GM12878 (cell line): ENCODE measurements around the gene FANCC. TPM values are rescaled to one million over a fixed set of nuclear protein-coding genes. Genes with fewer than 3 reads are reported as not detected.

Source experiments
- ATAC-seq: fragments of 200-7000 bp; cut with Tn5 transposase; 3 replicates; pipeline ENCODE4 v1.9.1; 2020; ENCODE audit warnings: mild to moderate bottlenecking, moderate library complexity
- BruUV-seq: library from RNA; stranded (reverse); fragments of 400-500 nt; replicated peaks from 2 replicates; lab custom pipeline; 2021; lab: Mats Ljungman, UMichigan
- CTCF ChIA-PET: fragments of 300-600 bp; sonication (Branson Sonifier 250); formaldehyde crosslinking; extraction: SDS; loops from one replicate; lab custom pipeline; 2021; ENCODE audit warnings: inconsistent platforms; lab: Yijun Ruan, JAX
- POLR2A ChIA-PET: fragments of 350-600 bp; formaldehyde crosslinking; extraction: SDS; loops from one replicate; lab custom pipeline; 2021; ENCODE audit warnings: inconsistent platforms; lab: Charles Lee
- RAD21 ChIA-PET: fragments of 300-600 bp; sonication (Branson Sonifier 250); formaldehyde crosslinking; loops from one replicate; lab custom pipeline; 2023; ENCODE audit warnings: antibody characterized with exemption; ENCODE audit not compliant: unreplicated experiment; lab: Charles Lee
- SMC1A ChIA-PET: fragments of 300-600 bp; sonication (Branson Sonifier 250); formaldehyde crosslinking; loops from one replicate; lab custom pipeline; 2023; ENCODE audit not compliant: unreplicated experiment, uncharacterized antibody; lab: Charles Lee
- DNase-seq: peaks from one replicate; pipeline ENCODE4 v3.0.0-alpha.2; 2011; ENCODE audit warnings: low read depth, low spot score
- FAIRE-seq: peaks from 3 replicates; lab custom pipeline; 2011; peaks lifted over from hg19 to GRCh38; lab: Jason Lieb, UNC
- H2AFZ ChIP-seq: 2 replicates; pipeline ENCODE4 v1.6.0; 2011; ENCODE audit warnings: low read depth, low read length, control low read depth; ENCODE audit not compliant: control insufficient read depth
- H3K27ac ChIP-seq: 2 replicates; pipeline ENCODE4 v1.5.1; 2011; ENCODE audit warnings: control low read depth; ENCODE audit not compliant: control insufficient read depth, insufficient read depth
- H3K27me3 ChIP-seq, 2 experiments: replicated peaks in 1 of 2; 2 replicates each; pipeline versions ENCODE4 v1.6.0 to v1.6.1; 2011; ENCODE audit warnings: low read length in 1 of 2; ENCODE audit not compliant: control insufficient read depth in 2 of 2, insufficient read depth in 2 of 2
- H3K36me3 ChIP-seq, 2 experiments: 2 replicates each; pipeline ENCODE4 v1.5.1; 2011; ENCODE audit warnings: low read length in 1 of 2; ENCODE audit not compliant: control insufficient read depth in 2 of 2, insufficient read depth in 2 of 2
- H3K4me1 ChIP-seq: 2 replicates; pipeline ENCODE4 v1.6.1; 2011; ENCODE audit warnings: mild to moderate bottlenecking, low read length, moderate library complexity, mixed read lengths; ENCODE audit not compliant: control insufficient read depth, insufficient read depth
- H3K4me2 ChIP-seq: 2 replicates; pipeline ENCODE4 v1.6.0; 2011; ENCODE audit warnings: control low read depth; ENCODE audit not compliant: control insufficient read depth, insufficient read depth
- H3K4me3 ChIP-seq: fragments of 200-600 bp; sonication (generic); 2 replicates; pipeline ENCODE4 v1.5.1; 2016
- H3K79me2 ChIP-seq: 2 replicates; pipeline ENCODE4 v1.6.0; 2011; ENCODE audit warnings: low read length; ENCODE audit not compliant: control insufficient read depth, insufficient read depth
- H3K9ac ChIP-seq: 2 replicates; pipeline ENCODE4 v1.8.0; 2011; ENCODE audit warnings: low read length, control low read depth, mixed read lengths; ENCODE audit not compliant: control insufficient read depth, insufficient read depth
- H3K9me3 ChIP-seq: replicated peaks from 3 replicates; pipeline ENCODE4 v1.5.1; 2011; ENCODE audit warnings: mild to moderate bottlenecking, low read length; ENCODE audit not compliant: control insufficient read depth, insufficient read depth
- H4K20me1 ChIP-seq: 2 replicates; pipeline ENCODE4 v1.6.0; 2011; ENCODE audit not compliant: control insufficient read depth, insufficient read depth
- CHD1 ChIP-seq: IDR thresholded peaks from 2 replicates; pipeline ENCODE4 v1.6.1; 2012; ENCODE audit warnings: low read depth, low read length, improper control_type of control experiment
- CREM ChIP-seq: IDR thresholded peaks from 2 replicates; pipeline ENCODE4 v1.6.1; 2014; ENCODE audit warnings: antibody characterized with exemption, low read depth
- EP300 ChIP-seq, 2 experiments: fragments of 150-350 bp in 1 of 2; IDR thresholded peaks; 2 replicates each; pipeline ENCODE4 v1.6.1; 2011 to 2012; ENCODE audit warnings: low read depth in 2 of 2, low read length in 2 of 2, borderline replicate concordance in 1 of 2, improper control_type of control experiment in 1 of 2, inconsistent platforms in 1 of 2; ENCODE audit not compliant: control insufficient read depth in 1 of 2
- FOXK2 ChIP-seq: fragments of 450-650 bp; IDR thresholded peaks from 2 replicates; pipeline ENCODE4 v1.6.1; 2017; ENCODE audit warnings: mild to moderate bottlenecking, moderate library complexity
- NFYA ChIP-seq: IDR thresholded peaks from 2 replicates; pipeline ENCODE4 v1.6.1; 2011; ENCODE audit warnings: low read depth, mild to moderate bottlenecking, low read length, improper control_type of control experiment, borderline replicate concordance
- NFYB ChIP-seq: IDR thresholded peaks from 2 replicates; pipeline ENCODE4 v1.6.1; 2011; ENCODE audit warnings: low read depth, mild to moderate bottlenecking, low read length, improper control_type of control experiment, moderate library complexity; ENCODE audit not compliant: insufficient read depth
- SMC3 ChIP-seq: IDR thresholded peaks from 2 replicates; pipeline ENCODE4 v1.6.1; 2011; ENCODE audit warnings: low read length, improper control_type of control experiment, borderline replicate concordance
- ZBED1 ChIP-seq: IDR thresholded peaks from 2 replicates; pipeline ENCODE4 v1.6.1; 2016; ENCODE audit warnings: borderline replicate concordance
- WGBS: methylation state at CpG from one replicate; pipeline ENCODE4 v1.1.6; 2016; ENCODE audit warnings: low lambda C conversion rate; ENCODE audit not compliant: insufficient replicate concordance, insufficient coverage; ENCODE audit errors: missing lambda C conversion rate; 5-methylcytosine and 5-hydroxymethylcytosine counted together
- in situ Hi-C: fragments of 300-500 bp; cut with MboI; formaldehyde crosslinking; loops from 9 replicates; pipeline ENCODE4 v1.14.3; 2018; ENCODE audit warnings: mixed read lengths
- intact Hi-C: fragments of 100-400 bp; cut with micrococcal nuclease; formaldehyde crosslinking; loops from one replicate; pipeline ENCODE4 v1.14.2; 2022; ENCODE audit not compliant: unreplicated experiment
- polyA plus RNA-seq, 11 experiments: library from polyadenylated mRNA; depleted of rRNA in 4 of 11; unstranded in 6 of 11; stranded (reverse) in 5 of 11; fragments of >200 nt; fragmentation: Nextera tagmentation in 4 of 11; fragmentation: Illumina TruSeq in 1 of 11; extraction: Ambion mirVana in 4 of 11; extraction: Trizol in 1 of 11; gene quantifications; 1 replicate in 1 of 11; 2 replicates in 10 of 11; pipeline versions ENCODE4 v1.2.1 to v1.2.3, GENCODE V29; 2011 to 2016; ENCODE audit warnings: inconsistent platforms in 2 of 11, missing spikeins in 2 of 11, low read depth in 1 of 11
- total RNA-seq, 4 experiments: library from RNA; depleted of rRNA in 3 of 4; stranded (reverse); fragments of >200 nt in 3 of 4; fragmentation: Illumina TruSeq in 1 of 4; extraction: Trizol in 1 of 4; gene quantifications; 2 replicates each; pipeline versions ENCODE4 v1.2.1 to v1.2.3, GENCODE V29; 2013 to 2021
- TF ChIP-seq, protein P1 (sequence below): IDR thresholded peaks from 2 replicates; pipeline ENCODE4 v1.6.1; 2012; ENCODE audit warnings: low read depth, low read length, improper control_type of control experiment

Gene FANCC
- total and polyA plus RNA-seq, 10 of the 15 experiments (the other 5 are each of a cell fraction or from before 2014, with no cell fraction given), result 1.2 to 16.8 (median 10.5) TPM

- ChIA-PET POLR2A (no interaction called here), SMC1A (interaction anchor here (0.7 kb wide), 1 partner anchor 876 kb away, joined by 3 read pairs; no protein-coding TSS in a partner anchor), CTCF (no interaction called here), RAD21 (no interaction called here)
- no peak for ATAC-seq
- WGBS, result 9% methylated on average over 1 of the region's 1 CpG
- TF ChIP-seq, protein P1, sequence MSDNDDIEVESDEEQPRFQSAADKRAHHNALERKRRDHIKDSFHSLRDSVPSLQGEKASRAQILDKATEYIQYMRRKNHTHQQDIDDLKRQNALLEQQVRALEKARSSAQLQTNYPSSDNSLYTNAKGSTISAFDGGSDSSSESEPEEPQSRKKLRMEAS, result no peak
- no peak for TF ChIP-seq CREM
- TF ChIP-seq SMC3, result no peak
- TF ChIP-seq FOXK2, result no peak
- no peak for TF ChIP-seq NFYB
- no peak for TF ChIP-seq NFYA
- TF ChIP-seq CHD1, result no peak
- no peak for TF ChIP-seq ZBED1
- TF ChIP-seq EP300 (IDR thresholded peaks at IDR 0.05; ENCODE audit: borderline replicate concordance in 1 of 2, control insufficient read depth in 1 of 2, low read depth in 2 of 2, low read length in 2 of 2), result no peak
- H3K4me1 ChIP-seq, result no peaks in the 10 kb centered on the region
- FAIRE-seq, result no peak
- no peaks in the 10 kb centered on the region for H3K79me2 ChIP-seq
- no peak overlapping the region for H3K27ac ChIP-seq
- H4K20me1 ChIP-seq, result no peaks in the 10 kb centered on the region
- no peak overlapping the region for H3K4me2 ChIP-seq
- peaks cover 1% of the 10 kb centered on the region; the same call in 2 of the 3 replicates for H3K9me3 ChIP-seq
- no peaks in the 10 kb centered on the region for H3K27me3 ChIP-seq
- H3K9ac ChIP-seq, result no peak overlapping the region
- in situ Hi-C loops (no loop called here), intact Hi-C loops (no loop called here)
- no peak overlapping the region for H2AFZ ChIP-seq
- H3K4me3 ChIP-seq, result no peak overlapping the region
- H3K36me3 ChIP-seq, result no peaks in the 10 kb centered on the region
- BruUV-seq, result no TSS peak
- DNase-seq, result no peak
Observed at GRCh38 chr9:95327239-95327865, 9.8 kb upstream of the FANCC start.
